Measurements from ENCODE around the gene STK33.

The STK33 gene

DNA sequence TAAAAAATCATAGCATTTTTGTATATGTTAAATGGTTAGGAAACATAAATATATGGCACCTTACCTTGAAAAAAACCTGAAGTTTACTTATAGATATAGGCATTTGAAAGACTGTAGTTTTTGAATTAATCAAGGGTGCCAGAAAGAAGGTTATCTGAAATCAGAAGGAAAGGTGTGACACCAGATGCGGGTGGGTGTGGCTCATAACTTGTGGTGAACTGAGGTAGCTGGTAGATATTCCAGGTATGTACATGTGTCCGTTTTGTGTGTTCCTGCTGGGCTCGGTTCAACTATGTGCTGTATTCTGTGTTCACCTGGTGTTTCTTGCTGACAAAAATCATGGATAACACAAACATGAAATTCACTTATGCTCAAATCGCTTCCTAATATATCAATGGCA is 35.6 kb downstream of the STK33 start:
- ATAC-seq (replicated peaks) (no peak), DNase-seq (no peak)
- H3K4me3 Mint-ChIP-seq = no peak overlapping the region
- no peaks in the 10 kb centered on the region for H3K36me3 Mint-ChIP-seq (ENCODE audit: insufficient read depth)
- peaks cover 0 to 3% of the 10 kb centered on the region in 2 donors for H3K9me3 Mint-ChIP-seq
- no peaks in the 10 kb centered on the region for H3K4me1 Mint-ChIP-seq (ENCODE audit: low read depth in 2 of 2)
- no peak overlapping the region for H3K27ac Mint-ChIP-seq
- H3K27me3 Mint-ChIP-seq = peaks cover 28 to 32% of the 10 kb centered on the region in 2 donors

DNA sequence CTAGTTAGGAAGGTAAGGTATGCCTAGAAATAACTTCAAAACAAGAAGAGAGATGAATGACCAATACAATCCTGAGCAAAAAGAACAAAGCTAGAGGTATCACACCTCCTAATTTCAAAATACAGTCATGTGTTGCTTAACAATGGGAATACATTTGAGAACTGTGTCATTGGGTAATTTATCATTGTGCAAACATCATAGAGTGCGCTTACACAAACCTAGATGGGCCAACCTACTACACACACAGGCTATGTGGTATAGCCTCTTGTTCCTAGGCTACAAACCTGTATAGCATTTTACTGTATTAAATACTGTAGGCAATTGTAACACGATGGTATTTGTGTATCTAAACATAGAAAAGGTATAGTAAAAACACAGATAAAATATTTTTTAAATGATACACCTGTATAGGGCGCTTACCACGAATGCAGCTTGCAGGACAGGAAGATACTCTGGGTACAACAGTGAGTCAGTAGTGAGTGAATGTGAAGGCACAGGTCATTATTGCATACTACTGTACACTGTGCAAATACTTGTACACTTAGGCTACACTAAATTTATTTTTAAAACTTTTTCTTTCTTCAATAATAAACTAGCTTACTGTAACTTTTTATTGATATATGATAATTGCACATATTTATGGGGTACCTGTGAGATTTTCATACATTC is 48.2 kb downstream of the STK33 start:
- no peak for DNase-seq
- Mint-ChIP-seq H3K4me1 (ENCODE audit: low read depth in 2 of 2) (no peaks in the 10 kb centered on the region), H3K27ac (no peak overlapping the region), H3K4me3 (no peak overlapping the region), H3K36me3 (ENCODE audit: insufficient read depth) (no peaks in the 10 kb centered on the region), H3K9me3 (no peaks in the 10 kb centered on the region), H3K27me3 (peaks cover 13 to 26% of the 10 kb centered on the region in 2 donors)
- ATAC-seq (replicated peaks) = no peak

DNA sequence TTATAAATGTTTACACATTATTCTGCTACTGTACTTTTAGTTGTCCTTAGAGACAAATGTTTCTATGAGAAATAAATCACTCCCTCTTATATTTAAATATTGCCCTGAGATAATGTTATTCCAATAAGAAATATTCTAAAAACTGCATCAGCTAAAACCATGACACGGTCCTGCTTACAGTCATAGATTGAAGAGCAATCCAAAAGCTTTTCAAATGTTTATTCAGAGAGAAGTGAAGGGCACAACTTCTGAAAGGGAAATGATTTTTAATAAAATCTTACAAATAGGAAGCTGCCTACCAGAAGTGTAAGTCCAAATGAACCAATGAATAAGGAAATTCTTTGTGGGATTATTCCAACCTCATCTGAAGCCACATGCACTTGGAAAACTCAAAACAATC is 49.2 kb downstream of the STK33 start:
- no peak for ATAC-seq (replicated peaks)
- Mint-ChIP-seq H3K9me3 (no peaks in the 10 kb centered on the region), H3K27me3 (peaks cover 5 to 24% of the 10 kb centered on the region in 2 donors)

DNA sequence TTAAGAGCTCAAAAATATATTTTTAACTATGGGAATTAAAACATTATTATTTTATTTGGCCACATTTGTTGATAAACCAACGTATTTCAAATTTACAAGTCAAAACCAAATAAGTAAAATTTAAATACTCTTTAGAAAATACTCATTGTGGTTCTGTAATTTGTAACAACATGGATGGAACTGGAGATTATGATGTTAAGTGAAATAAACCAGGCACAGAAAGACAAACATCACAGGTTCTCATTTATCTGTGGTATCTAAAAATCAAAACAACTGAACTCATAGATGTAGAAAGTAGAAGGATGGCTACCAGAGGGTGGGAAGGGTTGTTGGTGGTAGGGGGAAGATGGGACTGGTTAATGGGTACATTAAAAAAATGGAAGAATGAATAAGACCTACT is 50.8 kb downstream of the STK33 start:
- no peak for DNase-seq
- no peak for ATAC-seq (replicated peaks)
- Mint-ChIP-seq H3K9me3 (no peaks in the 10 kb centered on the region), H3K27ac (no peak overlapping the region), H3K4me1 (ENCODE audit: low read depth in 2 of 2) (no peaks in the 10 kb centered on the region), H3K4me3 (no peak overlapping the region), H3K36me3 (ENCODE audit: insufficient read depth) (no peaks in the 10 kb centered on the region), H3K27me3 (peaks cover 5 to 24% of the 10 kb centered on the region in 2 donors)

More for the DNA sequence above, 49.2 kb downstream of the STK33 start:
- Mint-ChIP-seq H3K36me3 (ENCODE audit: insufficient read depth) (no peaks in the 10 kb centered on the region), H3K27ac (no peak overlapping the region), H3K4me3 (no peak overlapping the region), H3K4me1 (ENCODE audit: low read depth in 2 of 2) (no peaks in the 10 kb centered on the region)
- DNase-seq = no peak

DNA sequence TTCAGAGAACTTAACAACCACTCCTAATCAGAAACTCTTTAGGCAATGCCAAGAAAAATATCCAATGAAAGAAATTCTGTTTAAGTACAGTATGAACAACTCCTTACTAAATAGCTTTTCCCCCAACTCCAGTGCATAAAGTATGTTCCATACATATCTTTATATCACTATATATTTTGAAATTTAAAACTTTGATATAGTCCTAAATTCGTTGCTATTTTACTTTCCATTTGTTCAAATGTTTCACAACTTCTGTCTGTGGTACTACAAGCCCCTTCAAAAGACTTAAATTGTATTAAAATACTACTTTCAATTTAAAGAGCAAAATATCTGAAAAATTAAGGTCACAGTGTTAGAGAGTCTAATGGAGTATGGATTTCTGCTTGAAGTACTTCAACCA is 52.6 kb downstream of the STK33 start:
- no peak for ATAC-seq (replicated peaks)
- H3K27ac Mint-ChIP-seq = no peak overlapping the region
- no peaks in the 10 kb centered on the region for H3K4me1 Mint-ChIP-seq (ENCODE audit: low read depth in 2 of 2)

DNA sequence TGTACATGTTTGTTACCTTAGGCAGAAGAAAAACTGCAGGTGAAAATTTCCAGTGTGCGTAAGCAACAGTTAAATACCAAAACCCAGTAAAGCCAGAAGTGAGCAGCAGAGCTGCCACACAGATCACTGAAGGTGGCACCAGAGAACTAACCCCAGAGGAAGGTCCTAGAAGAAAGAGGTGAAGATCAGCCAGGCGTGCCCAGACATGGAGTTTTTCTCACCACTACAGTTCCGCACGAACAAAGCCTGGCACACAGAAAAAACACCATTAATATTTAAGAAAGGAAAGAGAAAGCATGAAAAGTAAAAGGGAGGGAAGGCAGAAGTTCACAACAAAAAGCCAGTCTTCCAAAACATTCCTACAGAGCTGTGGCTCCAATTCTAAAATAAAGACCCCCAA is 60.7 kb downstream of the STK33 start:
- no peaks in the 10 kb centered on the region for H3K9me3 Mint-ChIP-seq
- no peak for DNase-seq
- no peaks in the 10 kb centered on the region for H3K4me1 Mint-ChIP-seq (ENCODE audit: low read depth in 2 of 2)
- no peaks in the 10 kb centered on the region for H3K36me3 Mint-ChIP-seq (ENCODE audit: insufficient read depth)
- H3K27me3 Mint-ChIP-seq = peaks cover 8 to 13% of the 10 kb centered on the region in 2 donors
- no peak for ATAC-seq (replicated peaks)
- no peak overlapping the region for H3K4me3 Mint-ChIP-seq
- no peak overlapping the region for H3K27ac Mint-ChIP-seq

More for the DNA sequence above, 52.6 kb downstream of the STK33 start:
- Mint-ChIP-seq H3K36me3 (ENCODE audit: insufficient read depth) (no peaks in the 10 kb centered on the region), H3K9me3 (no peaks in the 10 kb centered on the region), H3K4me3 (no peak overlapping the region), H3K27me3 (peaks cover 0 to 14% of the 10 kb centered on the region in 2 donors)
- DNase-seq = no peak

DNA sequence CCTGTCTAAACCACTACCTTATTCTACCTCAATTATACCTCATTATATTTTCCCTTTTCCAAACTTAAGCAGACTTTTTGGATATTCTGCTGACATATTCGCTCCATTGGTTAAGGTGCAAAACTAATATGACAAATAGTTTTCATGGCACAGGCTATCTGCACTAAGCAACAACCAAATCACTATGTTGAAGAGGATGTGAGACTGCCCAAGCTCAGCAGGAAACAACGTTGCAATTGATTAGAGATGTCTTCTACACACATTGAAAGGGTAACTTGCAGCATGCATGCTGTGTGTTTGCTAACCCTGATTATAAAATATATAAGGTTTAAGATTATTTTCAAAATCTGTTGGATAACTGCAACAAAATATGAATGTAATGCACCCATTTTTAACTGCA is 61.6 kb downstream of the STK33 start:
- H3K27ac Mint-ChIP-seq = no peak overlapping the region
- peaks cover 8 to 13% of the 10 kb centered on the region in 2 donors for H3K27me3 Mint-ChIP-seq
- no peaks in the 10 kb centered on the region for H3K36me3 Mint-ChIP-seq (ENCODE audit: insufficient read depth)
- H3K9me3 Mint-ChIP-seq = no peaks in the 10 kb centered on the region
- DNase-seq = no peak
- no peaks in the 10 kb centered on the region for H3K4me1 Mint-ChIP-seq (ENCODE audit: low read depth in 2 of 2)
- no peak overlapping the region for H3K4me3 Mint-ChIP-seq
- no peak for ATAC-seq (replicated peaks)

DNA sequence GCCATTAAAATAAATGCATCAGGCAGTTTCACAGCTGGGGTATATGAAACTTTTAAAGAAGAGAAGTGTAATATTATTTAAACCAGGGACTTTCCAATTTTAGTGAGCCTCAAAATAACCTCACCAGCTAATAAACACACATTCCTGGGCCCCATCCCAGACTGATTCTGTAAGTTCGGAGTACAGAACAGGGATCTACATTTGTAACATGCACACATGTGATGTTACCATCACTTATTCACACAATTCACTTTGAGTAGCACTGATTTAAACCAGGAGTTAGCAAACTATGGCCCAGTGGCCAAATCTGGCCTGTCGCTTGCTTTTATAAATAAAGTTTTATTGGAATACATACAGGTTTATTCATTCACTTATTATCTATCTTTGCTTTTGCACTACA is 62.0 kb downstream of the STK33 start:
- Mint-ChIP-seq H3K9me3 (no peaks in the 10 kb centered on the region), H3K27ac (no peak overlapping the region), H3K36me3 (ENCODE audit: insufficient read depth) (no peaks in the 10 kb centered on the region), H3K4me3 (no peak overlapping the region), H3K4me1 (ENCODE audit: low read depth in 2 of 2) (no peaks in the 10 kb centered on the region), H3K27me3 (peaks cover 8 to 13% of the 10 kb centered on the region in 2 donors)
- DNase-seq (no peak), ATAC-seq (replicated peaks) (no peak)

DNA sequence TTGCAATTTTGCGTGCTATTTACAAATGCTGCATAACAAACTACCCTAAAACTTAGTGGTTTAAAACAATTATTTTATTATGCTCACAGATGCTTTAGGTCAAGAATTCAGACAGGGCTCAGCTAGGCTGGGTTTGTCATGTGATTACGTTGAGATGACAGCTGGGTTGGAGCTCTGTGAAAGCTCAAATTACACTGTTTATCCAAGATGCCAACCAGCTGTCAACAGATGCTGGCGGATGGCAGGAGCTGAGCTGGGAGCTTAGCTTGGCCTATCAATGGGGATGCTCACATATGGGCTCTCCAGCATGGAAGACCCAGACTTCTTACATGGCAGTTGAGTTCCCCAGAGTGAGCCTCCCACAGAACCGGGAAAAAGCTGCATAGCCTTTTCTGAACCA is 62.7 kb downstream of the STK33 start:
- no peaks in the 10 kb centered on the region for H3K9me3 Mint-ChIP-seq
- DNase-seq (no peak), ATAC-seq (replicated peaks) (no peak)
- H3K36me3 Mint-ChIP-seq (ENCODE audit: insufficient read depth) = no peaks in the 10 kb centered on the region
- H3K4me3 Mint-ChIP-seq = no peak overlapping the region
- H3K27me3 Mint-ChIP-seq = peaks cover 8 to 13% of the 10 kb centered on the region in 2 donors
- no peak overlapping the region for H3K27ac Mint-ChIP-seq
- no peaks in the 10 kb centered on the region for H3K4me1 Mint-ChIP-seq (ENCODE audit: low read depth in 2 of 2)

DNA sequence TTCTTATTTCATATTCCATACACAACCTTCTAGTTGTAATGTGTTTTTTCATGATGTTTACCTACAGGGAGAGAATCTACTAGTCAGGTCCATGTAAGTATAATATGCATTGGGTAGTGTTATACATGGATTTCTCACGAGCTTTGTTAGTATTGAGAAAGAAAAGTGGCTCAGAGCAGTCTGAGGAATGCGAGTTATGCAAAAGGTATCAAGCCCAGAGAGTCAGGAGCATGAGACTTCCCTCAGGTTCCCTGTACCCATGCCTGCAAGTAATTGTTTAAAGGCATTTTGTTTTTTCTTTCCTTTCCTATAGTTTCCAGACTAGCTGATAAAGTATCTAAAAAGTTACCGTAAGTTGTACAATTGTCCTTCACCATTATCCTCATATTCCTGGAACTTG is 66.1 kb downstream of the STK33 start:
- no peak overlapping the region for H3K4me3 Mint-ChIP-seq
- H3K9me3 Mint-ChIP-seq = no peaks in the 10 kb centered on the region
- H3K36me3 Mint-ChIP-seq (ENCODE audit: insufficient read depth) = no peaks in the 10 kb centered on the region
- no peak overlapping the region for H3K27ac Mint-ChIP-seq
- DNase-seq (no peak), ATAC-seq (replicated peaks) (no peak)
- peaks cover under 1 to 7% of the 10 kb centered on the region in 2 donors for H3K27me3 Mint-ChIP-seq
- H3K4me1 Mint-ChIP-seq (ENCODE audit: low read depth in 2 of 2) = no peaks in the 10 kb centered on the region

DNA sequence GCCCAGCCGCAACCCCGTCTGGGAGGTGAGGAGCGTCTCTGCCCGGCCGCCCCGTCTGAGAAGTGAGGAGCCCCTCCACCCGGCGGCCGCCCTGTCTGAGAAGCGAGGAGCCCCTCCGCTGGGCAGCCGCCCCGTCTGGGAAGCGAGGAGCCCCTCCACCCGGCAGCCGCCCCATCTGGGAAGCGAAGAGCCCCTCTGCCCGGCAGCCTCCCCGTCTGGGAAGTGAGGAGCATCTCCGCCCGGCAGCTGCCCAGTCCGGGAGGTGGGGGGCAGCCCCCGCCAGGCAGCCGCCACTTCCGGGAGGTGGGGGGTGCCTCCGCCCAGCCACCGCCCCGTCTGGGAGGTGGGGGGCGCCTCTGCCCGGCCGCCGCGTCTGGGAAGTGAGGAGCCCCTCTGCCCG is 70.6 kb downstream of the STK33 start:
- Mint-ChIP-seq H3K4me1 (ENCODE audit: low read depth in 2 of 2) (no peaks in the 10 kb centered on the region), H3K4me3 (no peak overlapping the region), H3K27me3 (peaks cover 8 to 12% of the 10 kb centered on the region in 2 donors), H3K9me3 (no peaks in the 10 kb centered on the region), H3K36me3 (ENCODE audit: insufficient read depth) (no peaks in the 10 kb centered on the region), H3K27ac (no peak overlapping the region)
- ATAC-seq (replicated peaks) (no peak), DNase-seq (no peak)

DNA sequence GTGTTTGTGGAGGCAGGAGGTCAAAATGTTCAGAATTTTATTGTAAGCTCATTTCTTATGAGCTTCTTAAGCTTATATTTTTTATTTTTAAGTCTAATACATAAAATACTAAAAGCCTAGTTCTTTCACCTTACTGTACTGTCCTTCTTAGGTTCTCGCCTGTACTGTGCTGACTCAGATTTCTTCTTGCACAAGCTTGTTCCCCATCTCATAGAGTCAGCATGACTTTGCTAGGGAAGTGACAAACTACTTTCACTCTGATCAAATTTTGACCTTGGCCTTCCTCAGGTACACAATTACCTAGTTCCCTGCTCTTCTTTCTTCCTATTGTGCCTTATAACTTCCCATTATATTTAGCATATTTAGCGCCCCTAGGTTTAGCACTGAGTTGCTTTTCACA is 81.5 kb downstream of the STK33 start:
- no peaks in the 10 kb centered on the region for H3K36me3 Mint-ChIP-seq (ENCODE audit: insufficient read depth)
- no peak overlapping the region for H3K27ac Mint-ChIP-seq
- DNase-seq = no peak
- H3K9me3 Mint-ChIP-seq = no peaks in the 10 kb centered on the region
- H3K27me3 Mint-ChIP-seq = peaks cover 23 to 30% of the 10 kb centered on the region in 2 donors
- no peaks in the 10 kb centered on the region for H3K4me1 Mint-ChIP-seq (ENCODE audit: low read depth in 2 of 2)
- no peak for ATAC-seq (replicated peaks)
- no peak overlapping the region for H3K4me3 Mint-ChIP-seq

DNA sequence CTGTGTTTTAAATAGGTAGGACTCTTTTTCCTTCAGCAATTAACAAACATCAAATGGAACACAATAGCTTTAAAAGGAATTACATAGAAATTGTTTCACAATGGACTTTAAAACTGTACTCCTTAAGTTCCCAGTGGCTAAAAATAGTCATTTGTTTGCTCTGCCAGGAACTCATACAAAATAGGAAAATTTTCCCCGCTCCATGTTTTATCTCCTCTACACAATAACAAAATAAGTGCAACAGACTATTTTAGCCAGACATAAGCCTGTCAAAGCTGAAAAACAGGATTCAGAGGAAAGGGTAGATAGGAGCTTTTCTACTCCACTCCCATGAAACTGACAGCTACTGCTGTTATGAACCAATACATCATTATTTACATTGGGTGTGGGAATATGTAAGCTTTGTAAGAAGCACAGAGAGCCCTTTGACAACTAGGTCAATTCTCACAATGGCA is 90.1 kb downstream of the STK33 start:
- H3K4me1 Mint-ChIP-seq (ENCODE audit: low read depth in 2 of 2) = no peaks in the 10 kb centered on the region
- no peak for DNase-seq
- H3K9me3 Mint-ChIP-seq = no peaks in the 10 kb centered on the region
- no peak overlapping the region for H3K4me3 Mint-ChIP-seq
- ATAC-seq (replicated peaks) = no peak
- no peaks in the 10 kb centered on the region for H3K27me3 Mint-ChIP-seq
- H3K36me3 Mint-ChIP-seq (ENCODE audit: insufficient read depth) = no peaks in the 10 kb centered on the region
- no peak overlapping the region for H3K27ac Mint-ChIP-seq

DNA sequence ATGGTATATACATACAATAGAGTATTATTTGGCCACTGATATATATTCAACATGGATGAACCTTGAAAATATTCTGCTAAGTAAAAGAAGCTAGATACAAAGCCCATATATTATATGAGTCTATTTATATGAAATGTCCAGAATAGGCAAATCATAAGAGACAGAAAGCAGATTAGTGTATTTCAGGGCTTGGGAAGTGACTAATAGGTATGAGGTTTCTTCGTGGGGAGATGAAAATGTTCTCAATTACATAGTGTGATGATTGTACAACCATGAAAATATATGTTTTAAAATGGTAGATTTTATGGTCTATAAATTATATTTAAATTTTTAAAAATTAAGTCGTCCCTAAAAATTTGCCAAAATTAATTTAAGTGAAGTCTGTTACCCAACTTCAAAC is 92.2 kb downstream of the STK33 start:
- DNase-seq = no peak
- Mint-ChIP-seq H3K36me3 (ENCODE audit: insufficient read depth) (no peaks in the 10 kb centered on the region), H3K4me1 (ENCODE audit: low read depth in 2 of 2) (no peaks in the 10 kb centered on the region), H3K4me3 (no peak overlapping the region), H3K27ac (no peak overlapping the region), H3K9me3 (no peaks in the 10 kb centered on the region), H3K27me3 (no peaks in the 10 kb centered on the region)
- no peak for ATAC-seq (replicated peaks)
